Neutrophil (primary cell): ENCODE data around the gene CASP1.

Experiments
- H3K27ac ChIP-seq: fragments of 200-600 bp; sonication (generic); 2 replicates; pipeline ENCODE4 v1.5.1; 2016; ENCODE audit warnings: mild to moderate bottlenecking, moderate library complexity
- H3K27me3 ChIP-seq: fragments of 200-600 bp; sonication (generic); 2 replicates; pipeline ENCODE4 v1.6.0; 2016; ENCODE audit warnings: mild to moderate bottlenecking
- H3K36me3 ChIP-seq: fragments of 200-600 bp; sonication (generic); 2 replicates; pipeline ENCODE4 v1.5.1; 2017
- H3K4me1 ChIP-seq, 2 experiments: fragments of 200-600 bp in 1 of 2; sonication (generic) in 1 of 2; 1 replicate in 1 of 2; 2 replicates in 1 of 2; pipeline versions ENCODE4 v1.5.1 to v1.6.1; 2013 to 2016; ENCODE audit warnings: low read depth in 1 of 2, low read length in 1 of 2, mild to moderate bottlenecking in 1 of 2, moderate library complexity in 1 of 2; ENCODE audit not compliant: control insufficient read depth in 1 of 2, insufficient read depth in 1 of 2
- H3K4me3 ChIP-seq, 2 experiments: fragments of 200-600 bp in 1 of 2; sonication (generic) in 1 of 2; 1 replicate in 1 of 2; 2 replicates in 1 of 2; pipeline ENCODE4 v1.5.1; 2013 to 2016; ENCODE audit warnings: low read depth in 1 of 2, low read length in 1 of 2, mild to moderate bottlenecking in 1 of 2, moderate library complexity in 1 of 2
- H3K9me3 ChIP-seq: fragments of 200-600 bp; sonication (generic); 2 replicates; pipeline ENCODE4 v1.5.1; 2016
- CTCF ChIP-seq: fragments of 200-600 bp; sonication (generic); IDR thresholded peaks from 2 replicates; pipeline ENCODE4 v1.5.1; 2016; ENCODE audit warnings: antibody characterized with exemption

CASP1 gene

GRCh38 chr11:105056446-105056845, 21.5 kb upstream of the CASP1 start:
- TF ChIP-seq CTCF: no peak
- Histone ChIP-seq H3K4me3 (no peak overlapping the region), H3K4me1 (peaks cover 0 to under 1% of the 10 kb centered on the region in 2 experiments), H3K36me3 (no peaks in the 10 kb centered on the region), H3K27ac (no peak overlapping the region), H3K27me3 (no peaks in the 10 kb centered on the region), H3K9me3 (no peaks in the 10 kb centered on the region)

GRCh38 chr11:105054723-105055493, 20.0 kb upstream of the CASP1 start:
- H3K9me3 ChIP-seq: no peaks in the 10 kb centered on the region
- H3K4me3 ChIP-seq: no peak overlapping the region
- H3K36me3 ChIP-seq: no peaks in the 10 kb centered on the region
- H3K27ac ChIP-seq: no peak overlapping the region
- no peaks in the 10 kb centered on the region for H3K27me3 ChIP-seq
- no peak for TF ChIP-seq CTCF
- no peaks in the 10 kb centered on the region for H3K4me1 ChIP-seq

- H3K9me3 ChIP-seq: no peaks in the 10 kb centered on the region
- no peak for TF ChIP-seq CTCF
- no peaks in the 10 kb centered on the region for H3K4me1 ChIP-seq
- no peaks in the 10 kb centered on the region for H3K36me3 ChIP-seq
- H3K27ac ChIP-seq: no peak overlapping the region
- H3K27me3 ChIP-seq: no peaks in the 10 kb centered on the region
- H3K4me3 ChIP-seq: no peak overlapping the region
These were observed 17.5 kb upstream of the CASP1 start for GRCh38 chr11:105052487-105052886.

GRCh38 chr11:105051559-105051958, 16.6 kb upstream of the CASP1 start:
- TF ChIP-seq CTCF: no peak
- Histone ChIP-seq H3K36me3 (no peaks in the 10 kb centered on the region), H3K4me3 (no peak overlapping the region), H3K9me3 (no peaks in the 10 kb centered on the region), H3K27ac (no peak overlapping the region), H3K27me3 (no peaks in the 10 kb centered on the region), H3K4me1 (no peaks in the 10 kb centered on the region)

- no peak for TF ChIP-seq CTCF
- Histone ChIP-seq H3K4me3 (no peak overlapping the region), H3K27ac (no peak overlapping the region), H3K9me3 (no peaks in the 10 kb centered on the region), H3K4me1 (peaks cover 8 to 9% of the 10 kb centered on the region in 2 experiments), H3K36me3 (no peaks in the 10 kb centered on the region), H3K27me3 (no peaks in the 10 kb centered on the region)
These were observed 14.5 kb upstream of the CASP1 start for GRCh38 chr11:105049481-105049880.
